LNCaP clone FGC (cell line): ENCODE results near the gene CCNE1.

Experiments
- DNase-seq: peaks from one replicate; pipeline ENCODE4 v3.0.0-alpha.2; 2011; ENCODE audit warnings: low read depth
- H3K4me3 ChIP-seq: 2 replicates; pipeline ENCODE4 v1.5.1; 2011; ENCODE audit warnings: mild to moderate bottlenecking, low read depth, low read length, control low read depth
- TF ChIP-seq, protein P1 (sequence below): IDR thresholded peaks from 2 replicates; pipeline ENCODE4 v1.5.1; 2012; ENCODE audit warnings: mild to moderate bottlenecking; ENCODE audit not compliant: control insufficient read depth, insufficient read depth; ENCODE audit errors: extremely low read depth

The CCNE1 gene

DNA sequence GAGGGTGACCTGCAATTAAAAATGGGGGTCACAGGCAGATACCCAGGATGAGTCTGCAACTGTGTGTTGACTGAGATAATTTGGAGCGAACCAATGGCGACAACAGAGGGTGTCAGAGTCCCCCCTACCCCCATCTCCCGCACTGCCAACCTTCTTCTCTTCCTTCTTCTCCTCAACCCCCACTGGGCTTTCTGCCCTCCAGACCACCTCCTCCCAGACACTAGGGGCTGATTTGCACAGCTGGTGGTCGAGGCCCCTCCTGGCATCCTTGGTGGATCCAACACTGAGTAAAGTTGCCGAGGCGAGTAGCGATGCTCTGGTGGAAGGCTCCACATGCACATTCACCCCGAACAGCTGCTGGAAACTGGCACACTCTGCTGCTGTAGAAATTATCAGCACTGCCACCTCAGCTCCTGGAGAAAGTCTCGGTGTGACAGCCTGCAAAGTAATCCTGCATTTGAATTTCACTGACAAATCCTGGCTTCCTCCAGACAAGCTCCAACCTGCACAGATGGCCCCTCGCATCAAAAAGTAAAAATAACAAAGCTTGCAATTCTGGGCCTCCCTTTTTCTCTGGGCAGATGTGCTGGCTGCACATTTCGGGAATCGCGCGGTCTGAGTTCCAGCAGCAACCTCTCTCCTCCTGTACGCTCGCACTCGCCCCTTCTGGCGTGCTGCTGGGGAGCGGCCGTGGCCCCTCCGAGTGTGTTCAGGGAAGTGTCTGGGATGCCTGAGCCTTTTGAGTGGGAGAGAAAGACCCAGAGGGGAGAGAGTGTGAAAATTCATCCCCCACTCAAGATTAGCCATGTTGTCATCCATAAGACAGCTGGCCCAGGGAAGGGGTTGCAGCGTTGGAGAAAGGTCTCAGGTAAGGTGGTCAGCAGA is 28.5 kb downstream of the CCNE1 start:
- TF ChIP-seq, protein P1, sequence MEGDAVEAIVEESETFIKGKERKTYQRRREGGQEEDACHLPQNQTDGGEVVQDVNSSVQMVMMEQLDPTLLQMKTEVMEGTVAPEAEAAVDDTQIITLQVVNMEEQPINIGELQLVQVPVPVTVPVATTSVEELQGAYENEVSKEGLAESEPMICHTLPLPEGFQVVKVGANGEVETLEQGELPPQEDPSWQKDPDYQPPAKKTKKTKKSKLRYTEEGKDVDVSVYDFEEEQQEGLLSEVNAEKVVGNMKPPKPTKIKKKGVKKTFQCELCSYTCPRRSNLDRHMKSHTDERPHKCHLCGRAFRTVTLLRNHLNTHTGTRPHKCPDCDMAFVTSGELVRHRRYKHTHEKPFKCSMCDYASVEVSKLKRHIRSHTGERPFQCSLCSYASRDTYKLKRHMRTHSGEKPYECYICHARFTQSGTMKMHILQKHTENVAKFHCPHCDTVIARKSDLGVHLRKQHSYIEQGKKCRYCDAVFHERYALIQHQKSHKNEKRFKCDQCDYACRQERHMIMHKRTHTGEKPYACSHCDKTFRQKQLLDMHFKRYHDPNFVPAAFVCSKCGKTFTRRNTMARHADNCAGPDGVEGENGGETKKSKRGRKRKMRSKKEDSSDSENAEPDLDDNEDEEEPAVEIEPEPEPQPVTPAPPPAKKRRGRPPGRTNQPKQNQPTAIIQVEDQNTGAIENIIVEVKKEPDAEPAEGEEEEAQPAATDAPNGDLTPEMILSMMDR, result no peak
- no peak overlapping the region for H3K4me3 ChIP-seq
- DNase-seq, result no peak

DNA sequence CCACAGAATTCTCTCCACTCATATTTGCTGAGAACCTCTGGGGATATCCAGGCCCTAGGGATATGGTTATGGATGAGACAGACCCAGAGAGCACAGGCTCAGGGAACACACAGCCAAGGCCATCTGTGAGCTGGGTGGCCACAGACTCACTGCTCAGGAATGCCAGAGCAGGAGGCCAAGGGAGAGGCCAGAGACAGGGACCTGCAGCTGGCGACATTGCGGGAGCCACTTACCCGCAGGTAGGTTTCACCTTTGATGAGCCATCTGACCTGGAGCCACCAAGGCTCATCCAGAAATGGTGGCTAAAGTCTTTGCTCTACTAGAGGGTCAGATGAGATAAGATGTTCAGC is 29.4 kb downstream of the CCNE1 start:
- no peak for DNase-seq
- TF ChIP-seq, protein P1, result no peak
- no peak overlapping the region for H3K4me3 ChIP-seq

DNA sequence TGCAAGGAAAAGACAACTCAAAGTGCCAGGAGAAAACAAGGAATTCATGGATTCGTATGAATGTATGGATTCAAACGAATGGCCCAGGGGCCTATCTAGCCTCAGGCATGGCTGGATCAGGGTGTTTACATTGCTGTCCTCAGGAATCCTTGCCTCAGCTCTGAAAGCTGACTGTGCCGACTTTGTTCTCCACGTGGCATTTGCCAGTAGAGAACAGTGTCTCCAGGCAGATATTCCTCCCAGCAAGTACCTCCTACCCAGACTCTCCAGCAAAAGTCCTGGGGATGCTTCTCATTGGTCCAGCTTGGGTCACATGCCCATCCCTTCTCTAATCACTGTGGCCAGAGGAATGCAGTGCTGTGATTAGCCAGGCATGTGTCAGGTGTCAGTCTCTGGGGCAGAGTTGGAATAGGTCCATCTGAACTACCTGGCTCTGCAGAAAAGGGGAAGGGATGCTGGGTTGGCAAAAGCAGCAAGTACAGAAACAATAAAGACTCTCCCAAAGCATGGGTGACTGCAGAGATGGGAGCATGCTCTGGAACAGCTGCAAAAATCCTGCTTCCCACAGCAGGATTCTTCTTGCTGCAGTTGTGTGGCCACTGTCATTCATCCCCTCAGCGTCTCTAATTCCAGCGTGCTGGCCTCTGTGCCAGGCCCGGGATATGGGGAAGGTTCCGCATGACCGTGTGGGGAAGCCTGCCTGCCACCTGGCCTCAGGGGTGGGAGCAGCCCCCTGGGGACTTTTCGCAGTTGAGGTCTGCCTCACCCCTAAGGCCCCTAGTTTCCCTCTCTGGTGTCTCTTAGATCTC is 30.0 kb downstream of the CCNE1 start:
- TF ChIP-seq, protein P1, result no peak
- DNase-seq, result peak; percentile 93

DNA sequence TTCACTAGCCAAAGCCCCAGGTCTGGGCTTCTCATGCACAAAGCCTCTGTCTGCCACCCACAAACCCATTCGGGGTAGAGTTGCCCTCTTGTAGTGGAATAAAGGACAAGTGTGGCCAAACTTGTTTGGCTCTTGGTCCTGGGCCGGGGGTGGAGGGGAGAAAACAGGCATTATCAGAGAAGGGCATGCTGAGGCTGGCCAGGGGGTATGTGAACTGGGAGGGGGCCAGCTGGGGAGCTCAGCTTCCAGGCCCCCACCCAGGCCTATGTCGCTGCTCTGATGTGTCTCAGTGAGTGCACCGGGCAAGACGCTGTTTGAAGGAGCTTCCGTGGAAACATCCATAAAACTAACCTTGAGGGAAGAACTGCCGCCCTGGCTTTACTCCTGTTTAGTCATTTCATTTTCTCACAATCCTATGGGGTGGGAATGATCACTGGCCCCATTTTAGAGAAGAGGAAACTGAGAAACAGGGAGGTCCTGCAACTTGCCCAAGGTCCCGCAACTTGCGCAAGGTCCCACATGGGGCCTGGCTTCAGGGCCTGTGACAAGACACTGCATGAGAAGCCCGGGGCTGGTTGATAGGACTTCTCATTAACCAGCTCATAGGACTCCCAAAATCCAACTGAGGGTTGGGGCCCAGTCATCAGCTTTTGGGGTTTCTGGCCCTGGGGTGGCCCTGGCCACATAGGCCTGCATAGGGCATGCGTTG is 30.8 kb downstream of the CCNE1 start:
- H3K4me3 ChIP-seq, result no peak overlapping the region
- no peak for DNase-seq
- TF ChIP-seq, protein P1, result no peak

More for the DNA sequence above, 30.0 kb downstream of the CCNE1 start:
- no peak overlapping the region for H3K4me3 ChIP-seq

DNA sequence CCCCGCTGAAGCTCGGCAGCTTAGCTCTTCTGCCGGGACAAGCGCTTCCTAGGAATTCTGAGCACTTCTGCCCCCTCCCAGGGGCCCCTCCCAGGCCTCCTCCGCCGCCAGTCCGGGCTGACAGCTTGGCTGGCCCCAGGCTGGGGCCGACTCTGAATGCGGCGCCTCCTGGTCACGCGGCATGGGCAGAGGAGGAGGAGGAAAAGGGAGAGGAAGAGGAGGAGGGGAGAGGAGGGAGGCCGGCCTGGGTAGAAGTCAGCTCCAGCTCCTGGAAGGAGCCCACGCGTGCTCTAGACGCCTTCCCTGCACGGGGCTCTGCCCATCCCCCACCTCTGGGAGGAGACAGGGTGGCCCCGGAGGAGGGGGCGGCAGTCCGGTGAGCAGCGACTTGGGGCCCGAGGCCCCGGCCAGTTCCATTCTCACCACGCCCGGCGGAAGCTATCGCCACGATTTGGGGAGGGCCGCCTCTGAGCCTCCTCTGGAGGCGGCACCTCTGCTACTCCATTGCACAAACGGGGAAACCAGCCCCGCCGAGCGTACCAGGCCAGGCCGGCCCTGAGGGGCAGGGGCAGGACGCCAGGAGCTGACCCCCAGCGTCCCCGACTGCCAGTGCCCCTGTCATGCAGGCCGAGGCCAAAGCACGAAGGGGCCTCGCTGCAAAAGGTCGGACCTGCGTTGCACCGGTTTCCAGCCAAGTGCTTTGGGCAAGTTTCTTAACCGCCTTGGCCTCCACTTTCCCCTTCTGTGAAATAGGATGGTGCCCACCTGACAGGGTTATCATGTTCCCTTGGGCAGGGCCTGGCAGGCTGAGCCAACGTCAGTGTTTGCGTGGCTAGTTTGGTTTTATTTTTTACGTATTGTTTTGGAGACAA is 31.6 kb downstream of the CCNE1 start:
- no peak overlapping the region for H3K4me3 ChIP-seq
- TF ChIP-seq, protein P1, result no peak

More for the DNA sequence above, 31.6 kb downstream of the CCNE1 start:
- DNase-seq, result no peak
